HepG2 (cell line): ENCODE results near the gene UTP4. TPM values are rescaled to one million over a fixed set of nuclear protein-coding genes. Genes with fewer than 3 reads are reported as not detected.
A peak's percentile ranks its signal among the peaks of the same experiment; 100 is the strongest.

Experiments used
- AFF4 ChIP-seq: sonication (generic); formaldehyde crosslinking; IDR thresholded peaks from 2 replicates; pipeline ENCODE4 v1.4.0; 2020; ENCODE audit warnings: missing genetic modification reagents
- ELF4 ChIP-seq: sonication (generic); formaldehyde crosslinking; IDR thresholded peaks from 2 replicates; pipeline ENCODE4 v1.5.0; 2020; ENCODE audit warnings: missing genetic modification reagents, mild to moderate bottlenecking, moderate library complexity, borderline replicate concordance
- FOXC1 ChIP-seq: sonication (generic); formaldehyde crosslinking; IDR thresholded peaks from 2 replicates; pipeline ENCODE4 v1.8.0; 2022; ENCODE audit warnings: mild to moderate bottlenecking, missing genetic modification reagents, borderline replicate concordance
- GATAD1 ChIP-seq: IDR thresholded peaks from 2 replicates; pipeline ENCODE4 v1.6.1; 2016; ENCODE audit warnings: missing genetic modification reagents, missing compliant biosample characterization
- HNF4A ChIP-seq: sonication (generic); formaldehyde crosslinking; IDR thresholded peaks from 2 replicates; pipeline ENCODE4 v1.4.0; 2020; ENCODE audit warnings: missing genetic modification reagents
- HOXA9 ChIP-seq: sonication (generic); formaldehyde crosslinking; IDR thresholded peaks from 2 replicates; pipeline ENCODE4 v1.8.1; 2022; ENCODE audit warnings: missing genetic modification reagents, mild to moderate bottlenecking, moderate library complexity, borderline replicate concordance
- NCOR1 ChIP-seq: fragments of 200-600 bp; sonication (generic); IDR thresholded peaks from 2 replicates; pipeline ENCODE4 v1.7.0; 2017; ENCODE audit warnings: antibody characterized with exemption, low read length, borderline replicate concordance
- TAF15 ChIP-seq: fragments of 200-400 bp; formaldehyde crosslinking; IDR thresholded peaks from one replicate; pipeline ENCODE4 v1.6.1; 2018; ENCODE audit warnings: mild to moderate bottlenecking, low read depth, low read length; ENCODE audit not compliant: poor library complexity, severe bottlenecking
- TBP ChIP-seq: sonication (generic); formaldehyde crosslinking; IDR thresholded peaks from 2 replicates; pipeline ENCODE4 v1.5.0; 2020; ENCODE audit warnings: missing genetic modification reagents
- YY1 ChIP-seq: IDR thresholded peaks from 2 replicates; pipeline ENCODE4 v1.6.1; 2011; ENCODE audit warnings: low read length, low read depth, moderate library complexity, mild to moderate bottlenecking; ENCODE audit not compliant: insufficient read depth, insufficient replicate concordance
- ZFX ChIP-seq: sonication (generic); formaldehyde crosslinking; IDR thresholded peaks from 2 replicates; pipeline ENCODE4 v1.4.0; 2020; ENCODE audit warnings: mild to moderate bottlenecking, low read depth, missing genetic modification reagents, moderate library complexity
- ZFY ChIP-seq: sonication (generic); formaldehyde crosslinking; IDR thresholded peaks from 2 replicates; pipeline ENCODE4 v1.4.0; 2020; ENCODE audit warnings: missing genetic modification reagents
- ZHX1 ChIP-seq: sonication (generic); formaldehyde crosslinking; IDR thresholded peaks from 2 replicates; pipeline ENCODE4 v1.8.1; 2022; ENCODE audit warnings: low read depth, mild to moderate bottlenecking, missing genetic modification reagents
- ZNF263 ChIP-seq: sonication (generic); formaldehyde crosslinking; IDR thresholded peaks from 2 replicates; pipeline ENCODE4 v1.4.0; 2020; ENCODE audit warnings: missing genetic modification reagents
- ZNF354B ChIP-seq: sonication (generic); formaldehyde crosslinking; IDR thresholded peaks from 2 replicates; pipeline ENCODE4 v1.8.0; 2022; ENCODE audit warnings: mild to moderate bottlenecking, missing genetic modification reagents
- polyA plus RNA-seq, 8 experiments: library from polyadenylated mRNA; depleted of rRNA in 3 of 8; stranded (reverse) in 7 of 8; unstranded in 1 of 8; fragments of >200 nt; fragmentation: Illumina TruSeq in 4 of 8; extraction: Trizol in 4 of 8; gene quantifications; 2 replicates each; pipeline versions ENCODE4 v1.2.1 to v1.2.3, GENCODE V29; 2011 to 2016; ENCODE audit warnings: low read depth in 4 of 8, missing spikeins in 1 of 8, mixed read lengths in 1 of 8; ENCODE audit not compliant: insufficient read depth in 1 of 8
- total RNA-seq, 5 experiments: library from RNA; depleted of rRNA; stranded (reverse); fragments of >200 nt; fragmentation: Illumina TruSeq; extraction: Trizol; gene quantifications; 2 replicates each; pipeline ENCODE4 v1.2.3, GENCODE V29; 2016; ENCODE audit warnings: low read depth in 1 of 5
- TF ChIP-seq, protein P1 (sequence below): sonication (generic); formaldehyde crosslinking; IDR thresholded peaks from 2 replicates; pipeline ENCODE4 v1.9.0; 2022; ENCODE audit warnings: missing genetic modification reagents, mild to moderate bottlenecking, borderline replicate concordance
- TF ChIP-seq, protein P2 (sequence below): sonication (generic); formaldehyde crosslinking; IDR thresholded peaks from 2 replicates; pipeline ENCODE4; 2020; ENCODE audit warnings: missing genetic modification reagents, mild to moderate bottlenecking, borderline replicate concordance

Gene UTP4
- total and polyA plus RNA-seq, 2 of the 13 experiments (the other 11 are each of a cell fraction or from before 2014, with no cell fraction given), result 30.0 to 85.8 TPM

DNA sequence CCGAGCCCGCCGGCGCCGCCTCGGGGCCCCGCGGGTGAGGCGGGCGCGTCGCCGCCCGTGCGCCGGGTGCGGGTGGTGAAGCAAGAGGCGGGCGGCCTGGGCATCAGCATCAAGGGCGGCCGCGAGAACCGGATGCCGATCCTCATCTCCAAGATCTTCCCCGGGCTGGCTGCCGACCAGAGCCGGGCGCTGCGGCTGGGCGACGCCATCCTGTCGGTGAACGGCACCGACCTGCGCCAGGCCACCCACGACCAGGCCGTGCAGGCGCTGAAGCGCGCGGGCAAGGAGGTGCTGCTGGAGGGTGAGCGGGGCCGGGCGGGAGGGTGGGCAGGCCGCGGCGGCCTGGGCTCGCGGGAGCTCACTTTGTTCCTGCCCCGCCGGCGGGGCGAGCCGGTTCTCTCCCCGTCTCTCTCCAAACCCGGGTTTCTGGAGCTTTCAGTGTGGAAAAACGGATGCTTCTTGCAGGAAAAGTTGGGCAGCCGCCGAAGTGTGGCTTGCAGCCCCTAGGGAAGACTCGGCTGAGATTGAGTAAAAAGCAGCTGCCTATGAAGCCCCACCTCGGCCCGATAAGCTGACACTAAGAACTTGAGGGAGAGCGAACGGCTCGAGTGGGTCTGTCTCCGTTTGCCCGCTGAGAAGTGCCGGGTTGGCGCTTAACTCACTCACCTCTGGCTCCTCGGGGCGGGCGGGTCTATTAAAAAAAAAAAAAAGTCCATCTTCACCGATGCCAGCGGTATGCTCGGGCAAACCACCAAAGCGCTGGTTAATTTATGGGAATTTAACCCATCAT, 55.2 kb downstream of the UTP4 start (continued):
- TF ChIP-seq YY1 (peak; percentile 2), ZFX (CRISPR knock-in tag) (peak; percentile 75), TBP (no peak), ZHX1 (no peak), TAF15 (no peak), HNF4A (CRISPR knock-in tag) (no peak), NCOR1 (no peak), GATAD1 (CRISPR knock-in tag) (no peak), ZFY (peak; percentile 21; the same call in 1 of the 2 replicates), ZNF354B (CRISPR knock-in tag) (no peak), FOXC1 (CRISPR knock-in tag) (no peak), ELF4 (CRISPR knock-in tag) (no peak), ZNF263 (no peak; the same call in 1 of the 2 replicates), HOXA9 (CRISPR knock-in tag) (0 out of 2 replicates have a peak, but pooled peaks have one; percentile 5), AFF4 (CRISPR knock-in tag) (no peak)
- TF ChIP-seq, protein P1, sequence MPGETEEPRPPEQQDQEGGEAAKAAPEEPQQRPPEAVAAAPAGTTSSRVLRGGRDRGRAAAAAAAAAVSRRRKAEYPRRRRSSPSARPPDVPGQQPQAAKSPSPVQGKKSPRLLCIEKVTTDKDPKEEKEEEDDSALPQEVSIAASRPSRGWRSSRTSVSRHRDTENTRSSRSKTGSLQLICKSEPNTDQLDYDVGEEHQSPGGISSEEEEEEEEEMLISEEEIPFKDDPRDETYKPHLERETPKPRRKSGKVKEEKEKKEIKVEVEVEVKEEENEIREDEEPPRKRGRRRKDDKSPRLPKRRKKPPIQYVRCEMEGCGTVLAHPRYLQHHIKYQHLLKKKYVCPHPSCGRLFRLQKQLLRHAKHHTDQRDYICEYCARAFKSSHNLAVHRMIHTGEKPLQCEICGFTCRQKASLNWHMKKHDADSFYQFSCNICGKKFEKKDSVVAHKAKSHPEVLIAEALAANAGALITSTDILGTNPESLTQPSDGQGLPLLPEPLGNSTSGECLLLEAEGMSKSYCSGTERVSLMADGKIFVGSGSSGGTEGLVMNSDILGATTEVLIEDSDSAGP (CRISPR knock-in tag), result no peak
- TF ChIP-seq, protein P2, sequence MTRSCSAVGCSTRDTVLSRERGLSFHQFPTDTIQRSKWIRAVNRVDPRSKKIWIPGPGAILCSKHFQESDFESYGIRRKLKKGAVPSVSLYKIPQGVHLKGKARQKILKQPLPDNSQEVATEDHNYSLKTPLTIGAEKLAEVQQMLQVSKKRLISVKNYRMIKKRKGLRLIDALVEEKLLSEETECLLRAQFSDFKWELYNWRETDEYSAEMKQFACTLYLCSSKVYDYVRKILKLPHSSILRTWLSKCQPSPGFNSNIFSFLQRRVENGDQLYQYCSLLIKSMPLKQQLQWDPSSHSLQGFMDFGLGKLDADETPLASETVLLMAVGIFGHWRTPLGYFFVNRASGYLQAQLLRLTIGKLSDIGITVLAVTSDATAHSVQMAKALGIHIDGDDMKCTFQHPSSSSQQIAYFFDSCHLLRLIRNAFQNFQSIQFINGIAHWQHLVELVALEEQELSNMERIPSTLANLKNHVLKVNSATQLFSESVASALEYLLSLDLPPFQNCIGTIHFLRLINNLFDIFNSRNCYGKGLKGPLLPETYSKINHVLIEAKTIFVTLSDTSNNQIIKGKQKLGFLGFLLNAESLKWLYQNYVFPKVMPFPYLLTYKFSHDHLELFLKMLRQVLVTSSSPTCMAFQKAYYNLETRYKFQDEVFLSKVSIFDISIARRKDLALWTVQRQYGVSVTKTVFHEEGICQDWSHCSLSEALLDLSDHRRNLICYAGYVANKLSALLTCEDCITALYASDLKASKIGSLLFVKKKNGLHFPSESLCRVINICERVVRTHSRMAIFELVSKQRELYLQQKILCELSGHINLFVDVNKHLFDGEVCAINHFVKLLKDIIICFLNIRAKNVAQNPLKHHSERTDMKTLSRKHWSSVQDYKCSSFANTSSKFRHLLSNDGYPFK (CRISPR knock-in tag), result no peak
